H1 (cell line): ENCODE results near the gene TAPBPL. TPM values are rescaled to one million over a fixed set of nuclear protein-coding genes. Genes with fewer than 3 reads are reported as not detected.

Experiments used
- EGR1 ChIP-seq: IDR thresholded peaks from 2 replicates; pipeline ENCODE4 v1.6.1; 2011; ENCODE audit warnings: low read depth, low read length, borderline replicate concordance
- HDAC6 ChIP-seq: IDR thresholded peaks from one replicate; pipeline ENCODE4 v1.7.1; 2012; ENCODE audit warnings: low read depth, mild to moderate bottlenecking, inconsistent platforms, low read length, moderate library complexity
- POLR2A ChIP-seq, 2 experiments: IDR thresholded peaks; 1 replicate in 1 of 2; 2 replicates in 1 of 2; pipeline ENCODE4 v1.6.1; 2011; ENCODE audit warnings: low read depth in 2 of 2, low read length in 2 of 2, mild to moderate bottlenecking in 2 of 2; ENCODE audit errors: control extremely low read depth in 1 of 2
- SIN3A ChIP-seq, 2 experiments: IDR thresholded peaks in 1 of 2; conservative IDR thresholded peaks in 1 of 2; 2 replicates each; pipeline ENCODE4 v1.6.1; 2011 to 2012; ENCODE audit warnings: low read length in 2 of 2, improper control_type of control experiment in 1 of 2, low read depth in 1 of 2, mild to moderate bottlenecking in 1 of 2
- SIX5 ChIP-seq: IDR thresholded peaks from 2 replicates; pipeline ENCODE4 v1.6.1; 2011; ENCODE audit warnings: mild to moderate bottlenecking, low read depth, low read length
- TCF12 ChIP-seq: IDR thresholded peaks from 2 replicates; pipeline ENCODE4 v1.6.1; 2011; ENCODE audit warnings: low read depth, mild to moderate bottlenecking, low read length
- polyA plus RNA-seq, 7 experiments: library from polyadenylated mRNA; depleted of rRNA in 3 of 7; stranded (reverse) in 5 of 7; unstranded in 2 of 7; fragments of >200 nt in 5 of 7; fragments of 200-250 nt in 2 of 7; gene quantifications; 1 replicate in 5 of 7; 2 replicates in 1 of 7; 4 replicates in 1 of 7; pipeline versions ENCODE4 v1.2.1 to v1.2.3, GENCODE V29; 2011 to 2013; ENCODE audit warnings: missing spikeins in 2 of 7, mixed read lengths in 2 of 7
- total RNA-seq: library from RNA; stranded (reverse); fragmentation: NEBNext Ultra II Directional; extraction: Animal tissue kit (Norgen Biotek cat#: 25700); gene quantifications from 2 replicates; pipeline ENCODE4 v1.2.1, GENCODE V29; 2021

The TAPBPL gene
- total and polyA plus RNA-seq, 2 of the 8 experiments (the other 6 are each of a cell fraction or from before 2014, with no cell fraction given): 0.61 to 1.5 TPM

DNA sequence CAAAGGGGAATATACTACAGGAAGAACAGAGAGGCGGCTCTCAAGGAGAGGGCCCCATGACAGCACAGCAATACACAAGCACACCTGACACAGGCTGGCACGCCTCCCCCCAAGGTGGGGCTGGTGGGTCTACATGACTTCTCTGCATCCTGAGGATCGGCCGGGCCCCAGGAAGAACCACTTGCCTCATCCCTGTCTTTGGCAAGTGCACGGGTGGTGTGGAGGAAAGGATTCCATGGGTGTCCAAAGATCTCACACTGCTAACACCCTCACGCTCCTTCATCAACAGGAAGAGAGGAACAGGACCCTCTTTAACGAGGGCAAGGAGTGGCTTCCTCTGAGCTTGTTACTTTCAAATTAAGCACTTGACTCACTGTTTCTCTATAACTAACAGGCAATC, 11.4 kb downstream of the TAPBPL start (continued):
- no peak for TF ChIP-seq TCF12
- TF ChIP-seq SIN3A (conservative IDR thresholded peaks at IDR 0.05 in 1 of 2, IDR thresholded peaks at IDR 0.05 in 1 of 2; ENCODE audit: low read depth in 1 of 2, low read length in 2 of 2): no peak
- TF ChIP-seq HDAC6: no peak
- no peak for TF ChIP-seq POLR2A (IDR thresholded peaks at IDR 0.05; ENCODE audit: control extremely low read depth in 1 of 2, low read depth in 2 of 2, low read length in 2 of 2)
- no peak for TF ChIP-seq EGR1
- TF ChIP-seq SIX5: no peak
